GM19463 (cell line): ENCODE measurements around the gene CTSK.
"Not testable (repeated sequence)": the region's sequence is repeated elsewhere in the genome, so short reads cannot be mapped to it uniquely, and the experiment has no call there.

Experiments used
- ATAC-seq: cut with Tn5 transposase; IDR thresholded peaks from one replicate; pipeline ENCODE4 v1.9.1; 2021; ENCODE audit warnings: mild to moderate bottlenecking, moderate library complexity; ENCODE audit not compliant: unreplicated experiment

Gene CTSK

GRCh38 chr1:150807249-150808023 is 624 bp downstream of the CTSK start:
- ATAC-seq, result no peak

GRCh38 chr1:150805899-150806298 is 2.2 kb downstream of the CTSK start:
- no peak for ATAC-seq

- no peak for ATAC-seq
Measured at GRCh38 chr1:150804671-150805070, 3.4 kb downstream of the CTSK start.

GRCh38 chr1:150799089-150799488 is 9.0 kb downstream of the CTSK start:
- no peak for ATAC-seq

GRCh38 chr1:150798525-150798924 is 9.5 kb downstream of the CTSK start:
- ATAC-seq, result no peak

GRCh38 chr1:150796374-150796773 is 11.7 kb downstream of the CTSK start:
- no peak for ATAC-seq

GRCh38 chr1:150793778-150794177 is 14.3 kb downstream of the CTSK start:
- not testable (repeated sequence) for ATAC-seq

- no peak for ATAC-seq
Measured at GRCh38 chr1:150793221-150793620, 14.8 kb downstream of the CTSK start.

- ATAC-seq, result no peak
Measured at GRCh38 chr1:150791585-150791984, 16.5 kb downstream of the CTSK start.

GRCh38 chr1:150789396-150789795 is 18.7 kb downstream of the CTSK start:
- no peak for ATAC-seq

GRCh38 chr1:150788946-150789345 is 19.1 kb downstream of the CTSK start:
- ATAC-seq, result no peak

- no peak for ATAC-seq
Measured at GRCh38 chr1:150787455-150787854, 20.6 kb downstream of the CTSK start.

- no peak for ATAC-seq
Measured at GRCh38 chr1:150780510-150780909, 27.6 kb downstream of the CTSK start.

GRCh38 chr1:150778409-150778808 is 29.7 kb downstream of the CTSK start:
- no peak for ATAC-seq

GRCh38 chr1:150777544-150777943 is 30.5 kb downstream of the CTSK start:
- no peak for ATAC-seq

GRCh38 chr1:150775931-150776505 is 32.0 kb downstream of the CTSK start:
- ATAC-seq, result not testable (repeated sequence)

GRCh38 chr1:150775276-150775675 is 32.8 kb downstream of the CTSK start:
- no peak for ATAC-seq

- ATAC-seq, result no peak
Measured at GRCh38 chr1:150772326-150772725, 35.7 kb downstream of the CTSK start.

GRCh38 chr1:150767704-150768103 is 40.4 kb downstream of the CTSK start:
- not testable (repeated sequence) for ATAC-seq

- ATAC-seq, result peak; percentile 12
Measured at GRCh38 chr1:150765977-150766301, 42.1 kb downstream of the CTSK start.

GRCh38 chr1:150765296-150765976 is 42.6 kb downstream of the CTSK start, which contains the start of gene CTSS:
TSS of gene CTSS (minus strand) at chr1:150765778. CDS start at chr1:150764763, 1,015 bp downstream.
- ATAC-seq, result peak; percentile 88

- no peak for ATAC-seq
Measured at GRCh38 chr1:150764617-150765101, 43.4 kb downstream of the CTSK start.
